HepG2 (cell line): ENCODE data around the gene RNF14. TPM values are rescaled to one million over a fixed set of nuclear protein-coding genes. Genes with fewer than 3 reads are reported as not detected.
A peak's percentile ranks its signal among the peaks of the same experiment; 100 is the strongest.

Experiments
- ATF7-NPFF ChIP-seq: sonication (generic); formaldehyde crosslinking; IDR thresholded peaks from 2 replicates; pipeline ENCODE4 v1.8.1; 2023; ENCODE audit warnings: mild to moderate bottlenecking, low read depth, missing genetic modification reagents, moderate library complexity
- CENPX ChIP-seq: sonication (generic); formaldehyde crosslinking; IDR thresholded peaks from 2 replicates; pipeline ENCODE4 v1.9.0; 2021; ENCODE audit warnings: mild to moderate bottlenecking, missing genetic modification reagents, moderate library complexity
- HCFC1 ChIP-seq: fragments of 150-350 bp; IDR thresholded peaks from 2 replicates; pipeline ENCODE4 v1.6.1; 2014; ENCODE audit warnings: low read depth, low read length
- HNRNPLL ChIP-seq: fragments of 200-400 bp; formaldehyde crosslinking; IDR thresholded peaks from 2 replicates; pipeline ENCODE4 v1.6.1; 2017; ENCODE audit warnings: mild to moderate bottlenecking, low read depth, low read length; ENCODE audit not compliant: poor library complexity, severe bottlenecking
- JUN ChIP-seq: sonication (generic); formaldehyde crosslinking; IDR thresholded peaks from 2 replicates; pipeline ENCODE4 v1.4.0; 2020; ENCODE audit warnings: mild to moderate bottlenecking, missing genetic modification reagents
- POLR2A ChIP-seq, 2 experiments: IDR thresholded peaks; 2 replicates each; pipeline ENCODE4 v1.6.1; 2011; ENCODE audit warnings: low read depth in 2 of 2, low read length in 2 of 2, mild to moderate bottlenecking in 1 of 2, moderate library complexity in 1 of 2; ENCODE audit not compliant: insufficient read depth in 1 of 2
- XBP1 ChIP-seq: sonication (generic); formaldehyde crosslinking; IDR thresholded peaks from 2 replicates; pipeline ENCODE4 v1.5.0; 2020; ENCODE audit warnings: missing genetic modification reagents
- ZNF263 ChIP-seq: sonication (generic); formaldehyde crosslinking; IDR thresholded peaks from 2 replicates; pipeline ENCODE4 v1.4.0; 2020; ENCODE audit warnings: missing genetic modification reagents
- ZNF34 ChIP-seq: sonication (generic); formaldehyde crosslinking; IDR thresholded peaks from 2 replicates; pipeline ENCODE4 v1.4.0; 2020; ENCODE audit warnings: mild to moderate bottlenecking, missing genetic modification reagents, borderline replicate concordance
- ZNF563 ChIP-seq: sonication (generic); formaldehyde crosslinking; IDR thresholded peaks from 2 replicates; pipeline ENCODE4 v1.8.0; 2022; ENCODE audit warnings: mild to moderate bottlenecking, moderate library complexity, missing genetic modification reagents
- ZNF703 ChIP-seq: sonication (generic); formaldehyde crosslinking; IDR thresholded peaks from 2 replicates; pipeline ENCODE4 v1.5.1; 2020; ENCODE audit warnings: missing genetic modification reagents, mild to moderate bottlenecking, moderate library complexity, borderline replicate concordance
- ZNF749 ChIP-seq: sonication (generic); formaldehyde crosslinking; IDR thresholded peaks from 2 replicates; pipeline ENCODE4 v1.8.0; 2022; ENCODE audit warnings: mild to moderate bottlenecking, missing genetic modification reagents, moderate library complexity, borderline replicate concordance
- ZNF772 ChIP-seq: sonication (generic); formaldehyde crosslinking; IDR thresholded peaks from 2 replicates; pipeline ENCODE4 v1.5.0; 2020; ENCODE audit warnings: mild to moderate bottlenecking, missing genetic modification reagents
- polyA plus RNA-seq, 8 experiments: library from polyadenylated mRNA; depleted of rRNA in 3 of 8; stranded (reverse) in 7 of 8; unstranded in 1 of 8; fragments of >200 nt; fragmentation: Illumina TruSeq in 4 of 8; extraction: Trizol in 4 of 8; gene quantifications; 2 replicates each; pipeline versions ENCODE4 v1.2.1 to v1.2.3, GENCODE V29; 2011 to 2016; ENCODE audit warnings: low read depth in 4 of 8, missing spikeins in 1 of 8, mixed read lengths in 1 of 8; ENCODE audit not compliant: insufficient read depth in 1 of 8
- total RNA-seq, 5 experiments: library from RNA; depleted of rRNA; stranded (reverse); fragments of >200 nt; fragmentation: Illumina TruSeq; extraction: Trizol; gene quantifications; 2 replicates each; pipeline ENCODE4 v1.2.3, GENCODE V29; 2016; ENCODE audit warnings: low read depth in 1 of 5
- TF ChIP-seq, protein P1 (sequence below): sonication (generic); formaldehyde crosslinking; IDR thresholded peaks from 2 replicates; pipeline ENCODE4 v1.4.0; 2020; ENCODE audit warnings: missing genetic modification reagents
- TF ChIP-seq, protein P2 (sequence below): sonication (generic); formaldehyde crosslinking; IDR thresholded peaks from 2 replicates; pipeline ENCODE4 v1.4.0; 2020; ENCODE audit warnings: missing genetic modification reagents
- TF ChIP-seq, protein P3 (sequence below): sonication (generic); formaldehyde crosslinking; IDR thresholded peaks from 2 replicates; pipeline ENCODE4 v1.4.0; 2020; ENCODE audit warnings: missing genetic modification reagents
- TF ChIP-seq, protein P4 (sequence below): sonication (generic); formaldehyde crosslinking; IDR thresholded peaks from 2 replicates; pipeline ENCODE4 v1.8.0; 2022; ENCODE audit warnings: missing genetic modification reagents, mild to moderate bottlenecking, borderline replicate concordance
- TF ChIP-seq, protein P5 (sequence below): IDR thresholded peaks from 2 replicates; pipeline ENCODE4 v1.6.1; 2016; ENCODE audit warnings: missing biosample characterization, missing genetic modification reagents, low read depth

Gene RNF14
- total and polyA plus RNA-seq, 2 of the 13 experiments (the other 11 are each of a cell fraction or from before 2014, with no cell fraction given) = 11.3 to 28.1 TPM

DNA sequence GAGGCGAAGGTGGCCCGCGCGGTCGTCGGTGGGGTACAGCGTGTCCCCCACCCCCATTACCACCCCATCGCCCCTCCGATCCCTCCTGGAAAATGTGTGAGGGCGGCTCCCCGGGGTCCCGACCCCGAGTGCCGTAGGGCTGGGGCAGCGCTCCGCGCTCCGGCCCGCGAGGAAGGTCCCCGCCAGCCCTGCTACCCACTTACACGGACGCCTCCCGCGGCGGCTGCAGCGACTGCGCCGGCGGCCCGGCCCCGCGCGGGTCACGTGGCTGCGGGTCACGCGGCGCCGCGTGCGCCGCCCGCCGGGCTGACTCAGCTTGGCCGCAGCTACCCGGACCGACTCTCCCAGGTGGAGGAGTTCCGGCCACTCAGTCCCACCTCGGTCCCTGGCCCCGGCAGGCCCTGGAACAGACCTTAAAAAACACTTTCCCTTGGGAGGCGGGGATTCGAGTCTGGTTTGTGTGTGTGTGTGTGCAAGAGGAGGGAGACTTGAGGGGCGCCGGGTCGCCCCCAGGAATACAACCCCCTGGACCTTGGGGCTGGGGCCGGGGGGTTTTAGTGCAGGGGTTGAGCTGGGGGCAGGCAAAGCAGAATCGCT is 44.0 kb downstream of the RNF14 start, which contains the start of gene GNPDA1 (continued):
- TF ChIP-seq, protein P1, sequence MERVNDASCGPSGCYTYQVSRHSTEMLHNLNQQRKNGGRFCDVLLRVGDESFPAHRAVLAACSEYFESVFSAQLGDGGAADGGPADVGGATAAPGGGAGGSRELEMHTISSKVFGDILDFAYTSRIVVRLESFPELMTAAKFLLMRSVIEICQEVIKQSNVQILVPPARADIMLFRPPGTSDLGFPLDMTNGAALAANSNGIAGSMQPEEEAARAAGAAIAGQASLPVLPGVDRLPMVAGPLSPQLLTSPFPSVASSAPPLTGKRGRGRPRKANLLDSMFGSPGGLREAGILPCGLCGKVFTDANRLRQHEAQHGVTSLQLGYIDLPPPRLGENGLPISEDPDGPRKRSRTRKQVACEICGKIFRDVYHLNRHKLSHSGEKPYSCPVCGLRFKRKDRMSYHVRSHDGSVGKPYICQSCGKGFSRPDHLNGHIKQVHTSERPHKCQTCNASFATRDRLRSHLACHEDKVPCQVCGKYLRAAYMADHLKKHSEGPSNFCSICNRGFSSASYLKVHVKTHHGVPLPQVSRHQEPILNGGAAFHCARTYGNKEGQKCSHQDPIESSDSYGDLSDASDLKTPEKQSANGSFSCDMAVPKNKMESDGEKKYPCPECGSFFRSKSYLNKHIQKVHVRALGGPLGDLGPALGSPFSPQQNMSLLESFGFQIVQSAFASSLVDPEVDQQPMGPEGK (CRISPR knock-in tag) = 0 out of 2 replicates have a peak, but pooled peaks have one; percentile 40
- 0 out of 2 replicates have a peak, but pooled peaks have one; percentile 42 for TF ChIP-seq ATF7-NPFF (CRISPR knock-in tag)
- TF ChIP-seq ZNF772 = peak; percentile 51; the same call in 1 of the 2 replicates
- TF ChIP-seq HNRNPLL = peak; percentile 43
- TF ChIP-seq, protein P2, sequence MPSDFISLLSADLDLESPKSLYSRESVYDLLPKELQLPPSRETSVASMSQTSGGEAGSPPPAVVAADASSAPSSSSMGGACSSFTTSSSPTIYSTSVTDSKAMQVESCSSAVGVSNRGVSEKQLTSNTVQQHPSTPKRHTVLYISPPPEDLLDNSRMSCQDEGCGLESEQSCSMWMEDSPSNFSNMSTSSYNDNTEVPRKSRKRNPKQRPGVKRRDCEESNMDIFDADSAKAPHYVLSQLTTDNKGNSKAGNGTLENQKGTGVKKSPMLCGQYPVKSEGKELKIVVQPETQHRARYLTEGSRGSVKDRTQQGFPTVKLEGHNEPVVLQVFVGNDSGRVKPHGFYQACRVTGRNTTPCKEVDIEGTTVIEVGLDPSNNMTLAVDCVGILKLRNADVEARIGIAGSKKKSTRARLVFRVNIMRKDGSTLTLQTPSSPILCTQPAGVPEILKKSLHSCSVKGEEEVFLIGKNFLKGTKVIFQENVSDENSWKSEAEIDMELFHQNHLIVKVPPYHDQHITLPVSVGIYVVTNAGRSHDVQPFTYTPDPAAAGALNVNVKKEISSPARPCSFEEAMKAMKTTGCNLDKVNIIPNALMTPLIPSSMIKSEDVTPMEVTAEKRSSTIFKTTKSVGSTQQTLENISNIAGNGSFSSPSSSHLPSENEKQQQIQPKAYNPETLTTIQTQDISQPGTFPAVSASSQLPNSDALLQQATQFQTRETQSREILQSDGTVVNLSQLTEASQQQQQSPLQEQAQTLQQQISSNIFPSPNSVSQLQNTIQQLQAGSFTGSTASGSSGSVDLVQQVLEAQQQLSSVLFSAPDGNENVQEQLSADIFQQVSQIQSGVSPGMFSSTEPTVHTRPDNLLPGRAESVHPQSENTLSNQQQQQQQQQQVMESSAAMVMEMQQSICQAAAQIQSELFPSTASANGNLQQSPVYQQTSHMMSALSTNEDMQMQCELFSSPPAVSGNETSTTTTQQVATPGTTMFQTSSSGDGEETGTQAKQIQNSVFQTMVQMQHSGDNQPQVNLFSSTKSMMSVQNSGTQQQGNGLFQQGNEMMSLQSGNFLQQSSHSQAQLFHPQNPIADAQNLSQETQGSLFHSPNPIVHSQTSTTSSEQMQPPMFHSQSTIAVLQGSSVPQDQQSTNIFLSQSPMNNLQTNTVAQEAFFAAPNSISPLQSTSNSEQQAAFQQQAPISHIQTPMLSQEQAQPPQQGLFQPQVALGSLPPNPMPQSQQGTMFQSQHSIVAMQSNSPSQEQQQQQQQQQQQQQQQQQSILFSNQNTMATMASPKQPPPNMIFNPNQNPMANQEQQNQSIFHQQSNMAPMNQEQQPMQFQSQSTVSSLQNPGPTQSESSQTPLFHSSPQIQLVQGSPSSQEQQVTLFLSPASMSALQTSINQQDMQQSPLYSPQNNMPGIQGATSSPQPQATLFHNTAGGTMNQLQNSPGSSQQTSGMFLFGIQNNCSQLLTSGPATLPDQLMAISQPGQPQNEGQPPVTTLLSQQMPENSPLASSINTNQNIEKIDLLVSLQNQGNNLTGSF = no peak; the same call in 1 of the 2 replicates
- TF ChIP-seq ZNF34 (CRISPR knock-in tag) = no peak
- TF ChIP-seq XBP1 = no peak
- TF ChIP-seq, protein P3, sequence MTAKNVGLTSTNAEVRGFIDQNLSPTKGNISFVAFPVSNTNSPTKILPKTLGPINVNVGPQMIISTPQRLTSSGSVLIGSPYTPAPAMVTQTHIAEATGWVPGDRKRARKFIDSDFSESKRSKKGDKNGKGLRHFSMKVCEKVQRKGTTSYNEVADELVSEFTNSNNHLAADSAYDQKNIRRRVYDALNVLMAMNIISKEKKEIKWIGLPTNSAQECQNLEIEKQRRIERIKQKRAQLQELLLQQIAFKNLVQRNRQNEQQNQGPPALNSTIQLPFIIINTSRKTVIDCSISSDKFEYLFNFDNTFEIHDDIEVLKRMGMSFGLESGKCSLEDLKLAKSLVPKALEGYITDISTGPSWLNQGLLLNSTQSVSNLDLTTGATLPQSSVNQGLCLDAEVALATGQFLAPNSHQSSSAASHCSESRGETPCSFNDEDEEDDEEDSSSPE (CRISPR knock-in tag) = 0 out of 2 replicates have a peak, but pooled peaks have one; percentile 19
- peak; percentile 80 for TF ChIP-seq ZNF263 (CRISPR knock-in tag)
- no peak for TF ChIP-seq JUN (CRISPR knock-in tag)
- TF ChIP-seq HCFC1 = no peak
- no peak for TF ChIP-seq CENPX (CRISPR knock-in tag)
- TF ChIP-seq, protein P4, sequence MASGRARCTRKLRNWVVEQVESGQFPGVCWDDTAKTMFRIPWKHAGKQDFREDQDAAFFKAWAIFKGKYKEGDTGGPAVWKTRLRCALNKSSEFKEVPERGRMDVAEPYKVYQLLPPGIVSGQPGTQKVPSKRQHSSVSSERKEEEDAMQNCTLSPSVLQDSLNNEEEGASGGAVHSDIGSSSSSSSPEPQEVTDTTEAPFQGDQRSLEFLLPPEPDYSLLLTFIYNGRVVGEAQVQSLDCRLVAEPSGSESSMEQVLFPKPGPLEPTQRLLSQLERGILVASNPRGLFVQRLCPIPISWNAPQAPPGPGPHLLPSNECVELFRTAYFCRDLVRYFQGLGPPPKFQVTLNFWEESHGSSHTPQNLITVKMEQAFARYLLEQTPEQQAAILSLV (CRISPR knock-in tag) = no peak
- TF ChIP-seq, protein P5, sequence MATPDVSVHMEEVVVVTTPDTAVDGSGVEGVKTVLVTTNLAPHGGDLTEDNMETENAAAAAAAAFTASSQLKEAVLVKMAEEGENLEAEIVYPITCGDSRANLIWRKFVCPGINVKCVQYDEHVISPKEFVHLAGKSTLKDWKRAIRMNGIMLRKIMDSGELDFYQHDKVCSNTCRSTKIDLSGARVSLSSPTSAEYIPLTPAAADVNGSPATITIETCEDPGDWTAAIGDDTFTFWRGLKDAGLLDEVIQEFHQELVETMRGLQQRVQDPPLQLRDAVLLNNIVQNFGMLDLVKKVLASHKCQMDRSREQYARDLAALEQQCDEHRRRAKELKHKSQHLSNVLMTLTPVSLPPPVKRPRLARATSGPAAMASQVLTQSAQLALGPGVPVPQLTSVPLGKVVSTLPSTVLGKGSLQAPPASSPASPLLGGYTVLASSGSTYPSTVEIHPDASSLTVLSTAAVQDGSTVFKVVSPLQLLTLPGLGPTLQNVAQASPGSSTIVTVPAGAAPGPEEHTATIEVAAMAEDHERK = no peak
- no peak for TF ChIP-seq ZNF703 (CRISPR knock-in tag)
- TF ChIP-seq ZNF749 (CRISPR knock-in tag) = no peak
- TF ChIP-seq POLR2A (IDR thresholded peaks at IDR 0.05; ENCODE audit: insufficient read depth in 1 of 2, low read depth in 2 of 2, low read length in 2 of 2) = peak; percentile 69 to 79
- TF ChIP-seq ZNF563 = no peak; the same call in 1 of the 2 replicates
